ENCODE data around the gene NT5M.
A peak's percentile ranks its signal among the peaks of the same experiment; 100 is the strongest.
"Not testable (repeated sequence)": the region's sequence is repeated elsewhere in the genome, so short reads cannot be mapped to it uniquely, and the experiment has no call there.

The NT5M gene

DNA sequence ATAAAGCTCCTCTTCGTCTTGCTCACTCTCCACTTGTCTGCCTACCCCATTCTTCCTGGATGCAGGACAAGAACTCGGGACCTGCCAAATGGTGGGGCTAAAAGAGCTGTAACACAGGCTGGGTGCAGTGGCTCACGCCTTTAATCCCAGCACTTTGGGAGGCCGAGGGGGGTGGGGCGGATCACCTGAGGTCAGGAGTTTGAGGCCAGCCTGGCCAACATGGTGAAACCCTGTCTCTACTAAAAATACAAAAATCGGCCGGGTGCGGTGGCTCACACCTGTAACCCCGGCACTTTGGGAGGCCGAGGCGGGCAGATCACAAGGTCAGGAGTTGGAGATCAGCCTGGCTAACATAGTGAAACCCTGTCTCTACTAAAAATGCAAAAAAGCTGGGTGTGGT is 1.5 kb upstream of the NT5M start:
- DNase-seq (ENCODE audit: low read depth in 1 of 2, low spot score in 1 of 2): not testable (repeated sequence)

DNA sequence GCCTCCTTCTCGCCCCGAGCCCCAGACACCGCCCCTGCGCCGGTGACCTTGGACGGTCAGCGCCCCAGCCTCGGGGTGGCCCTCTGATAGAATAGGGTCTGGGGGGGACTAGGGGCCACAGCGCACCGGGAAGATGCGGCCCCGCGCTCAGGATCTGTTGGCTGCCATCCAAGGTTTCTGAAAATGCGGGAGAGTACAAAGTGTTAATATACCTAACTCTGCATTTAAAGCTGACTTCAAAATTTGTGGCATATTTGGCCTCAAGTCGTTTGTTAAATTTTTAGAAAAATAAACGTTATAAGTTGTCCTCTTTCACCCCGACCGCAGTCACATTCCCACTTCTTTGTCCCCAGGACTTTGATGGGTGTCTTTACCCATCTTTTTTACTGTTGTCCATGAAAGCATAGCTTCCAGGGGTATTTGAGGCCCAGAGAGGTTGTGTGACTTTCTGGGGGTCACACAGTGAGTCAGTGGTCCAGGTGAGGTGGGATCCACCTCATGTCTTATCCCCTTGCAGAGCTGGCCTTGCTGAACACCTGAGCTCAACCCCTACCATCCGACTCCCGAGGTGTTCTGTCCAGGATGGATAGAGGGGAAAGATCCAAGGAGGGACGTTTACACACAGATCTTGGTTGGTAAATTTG is 796 bp downstream of the NT5M start:
- DNase-seq (ENCODE audit: low read depth in 1 of 2, low spot score in 1 of 2): no peak

DNA sequence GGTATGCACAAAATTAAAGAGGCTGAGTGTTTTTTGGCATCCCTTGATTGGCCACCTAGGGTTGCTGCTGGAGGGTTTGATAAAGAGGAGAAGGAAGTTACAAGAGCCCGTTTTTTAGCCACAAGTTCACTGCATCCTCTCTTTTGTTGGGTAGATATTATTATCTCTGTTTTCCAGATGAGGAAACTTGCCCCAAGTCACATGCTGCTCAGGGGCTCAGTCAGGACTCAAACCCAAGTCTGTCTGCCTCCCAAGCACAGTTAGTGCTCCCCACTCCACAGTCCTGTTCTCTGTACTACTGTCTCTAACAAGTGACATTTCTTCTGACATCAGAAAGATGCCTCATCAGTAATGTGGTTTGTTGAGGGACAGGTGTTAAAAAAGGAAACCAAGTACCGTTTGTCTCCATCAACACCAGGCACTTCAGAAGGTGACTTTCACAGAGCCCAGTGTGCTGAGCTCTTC is 1.4 kb downstream of the NT5M start:
- peak in 1 of 2 donors; percentile 17 for DNase-seq (ENCODE audit: low read depth in 1 of 2, low spot score in 1 of 2)

DNA sequence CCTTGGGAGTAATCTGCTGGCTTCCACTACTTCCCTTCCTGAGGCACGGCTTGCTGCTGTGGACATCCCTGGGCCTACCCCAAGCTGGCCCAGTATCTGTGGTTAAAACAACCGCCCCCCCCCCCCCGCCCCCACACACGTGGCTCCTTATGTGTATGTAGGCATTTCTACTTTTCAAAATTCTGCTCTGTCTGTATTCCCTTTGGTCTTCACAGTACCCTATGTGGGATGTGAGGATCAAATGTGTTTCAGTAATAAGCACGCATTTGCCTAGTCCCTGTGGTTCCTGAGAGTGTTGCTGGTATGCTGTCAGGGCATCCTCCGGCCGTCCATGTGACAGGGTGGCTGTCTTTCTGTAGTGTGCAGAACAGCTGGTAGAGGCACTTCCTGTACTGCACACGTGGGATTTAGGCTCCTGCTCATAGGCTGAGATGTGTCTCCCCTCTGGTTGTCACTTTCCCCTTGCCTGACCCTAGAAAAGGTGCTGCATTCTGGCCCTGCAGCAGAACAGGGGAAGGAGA is 2.2 kb downstream of the NT5M start:
- DNase-seq (ENCODE audit: low read depth in 1 of 2, low spot score in 1 of 2): peak in 1 of 2 donors; percentile 28

DNA sequence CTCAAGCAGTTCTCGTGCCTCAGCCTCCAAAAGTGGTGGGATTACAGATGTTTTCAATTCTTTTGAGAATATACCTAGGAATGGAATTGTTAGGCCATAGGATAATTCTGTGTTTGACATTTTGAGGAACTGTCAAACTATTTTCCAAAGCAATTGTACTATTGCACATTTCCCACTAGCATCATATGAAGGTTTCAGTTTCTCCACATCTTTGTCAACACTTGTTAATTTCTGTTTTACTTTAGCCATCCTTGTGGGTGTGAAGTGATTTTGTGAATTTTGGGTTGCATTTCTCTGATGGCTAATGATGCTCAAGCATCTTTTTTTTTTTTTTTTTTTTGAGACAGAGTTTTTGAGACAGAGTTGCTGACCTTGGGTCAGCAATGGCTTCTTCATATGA is 6.2 kb downstream of the NT5M start:
- no peak for DNase-seq (ENCODE audit: low read depth in 1 of 2, low spot score in 1 of 2)

DNA sequence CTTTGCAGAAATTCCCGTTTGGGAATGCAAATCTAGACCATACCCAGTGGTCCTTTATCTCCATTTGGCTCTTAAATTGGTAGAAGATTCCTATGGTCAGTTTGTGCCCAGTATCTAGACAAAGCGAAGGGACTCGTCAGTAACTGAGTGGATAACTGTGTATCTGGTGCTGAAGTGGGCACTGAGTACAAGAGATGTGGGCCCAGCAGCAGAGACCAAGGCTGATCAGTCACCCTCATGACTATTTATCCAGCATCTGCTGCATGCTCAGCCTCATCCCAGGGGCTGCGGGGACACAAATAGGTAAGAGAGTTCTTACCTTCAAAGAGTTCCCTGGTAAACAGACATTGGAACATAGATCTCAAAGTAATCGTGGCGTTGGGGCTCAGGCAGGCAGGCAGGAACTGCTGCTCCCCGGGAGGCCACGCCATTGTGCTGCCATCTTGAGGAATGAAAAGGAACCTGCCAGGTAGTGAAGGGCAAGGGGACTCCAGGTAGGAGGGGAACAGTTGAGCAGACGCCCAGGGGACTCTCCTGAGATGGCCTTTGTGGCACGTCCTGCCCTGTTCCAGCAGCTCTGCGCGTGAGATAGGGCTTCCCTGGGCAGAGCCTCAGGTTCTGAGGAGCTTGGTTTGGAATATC is 10.3 kb downstream of the NT5M start:
- peak; percentile 36 to 64 for DNase-seq (ENCODE audit: low read depth in 1 of 2, low spot score in 1 of 2)

DNA sequence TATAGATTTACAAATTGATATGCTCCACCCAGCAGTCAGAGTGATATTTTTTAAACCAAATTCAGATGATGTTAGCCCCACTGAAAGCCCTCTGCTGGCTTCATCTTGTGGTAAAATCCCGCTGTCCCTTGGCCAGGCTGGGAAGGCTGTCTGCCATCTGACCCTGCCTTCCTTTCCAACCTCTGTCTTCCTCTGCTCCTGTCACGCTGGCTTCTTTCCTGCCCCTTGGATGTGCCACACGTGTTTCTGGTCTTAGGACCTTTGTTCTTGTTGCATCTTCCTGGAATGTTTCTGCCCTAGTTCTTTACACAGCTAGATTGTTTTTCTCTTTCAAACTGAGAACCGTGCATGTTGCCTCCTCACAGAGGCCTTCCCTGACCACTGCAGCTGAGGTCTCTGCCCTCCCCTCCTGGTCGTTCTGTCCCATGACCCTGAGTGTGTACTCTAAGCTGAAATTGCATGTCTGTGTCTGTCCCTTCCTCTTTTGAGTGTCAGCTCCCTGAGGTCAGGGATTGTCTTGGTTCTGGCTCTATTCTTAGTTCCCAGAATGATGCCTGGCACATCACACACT is 11.4 kb downstream of the NT5M start:
- DNase-seq (ENCODE audit: low read depth in 1 of 2, low spot score in 1 of 2): no peak

DNA sequence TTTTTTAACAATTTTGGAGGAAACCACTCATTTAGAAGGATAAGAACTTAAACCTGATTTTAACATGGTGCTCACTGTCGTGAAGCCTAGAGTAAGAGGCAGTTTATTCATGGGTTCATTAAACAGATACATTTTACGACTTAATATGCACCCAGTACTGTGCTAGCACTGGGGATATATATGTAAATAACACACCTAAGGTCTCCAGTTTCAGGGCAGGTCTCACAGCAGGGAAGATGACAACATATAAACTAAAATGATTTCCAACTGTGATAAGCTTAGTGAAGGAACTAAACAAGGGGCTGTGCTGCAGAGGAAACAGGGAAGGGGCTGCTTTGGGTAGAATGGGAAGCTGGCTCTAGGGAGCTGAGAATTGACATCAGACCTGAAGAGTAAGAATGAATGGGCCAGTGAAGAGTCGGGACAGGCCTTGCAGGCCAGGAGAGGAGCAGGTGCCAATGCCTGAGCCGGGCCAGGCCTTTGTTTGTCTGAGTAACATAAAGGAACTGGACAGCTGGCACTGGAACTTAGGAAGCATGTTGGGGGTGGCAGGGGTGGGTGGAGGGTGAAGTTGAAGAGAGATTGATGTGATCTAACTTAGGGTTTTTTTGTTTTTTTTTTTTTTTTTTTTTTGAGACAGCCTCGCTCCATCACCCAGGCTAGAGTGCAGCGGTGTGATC is 12.1 kb downstream of the NT5M start:
- DNase-seq (ENCODE audit: low read depth in 1 of 2, low spot score in 1 of 2): no peak

DNA sequence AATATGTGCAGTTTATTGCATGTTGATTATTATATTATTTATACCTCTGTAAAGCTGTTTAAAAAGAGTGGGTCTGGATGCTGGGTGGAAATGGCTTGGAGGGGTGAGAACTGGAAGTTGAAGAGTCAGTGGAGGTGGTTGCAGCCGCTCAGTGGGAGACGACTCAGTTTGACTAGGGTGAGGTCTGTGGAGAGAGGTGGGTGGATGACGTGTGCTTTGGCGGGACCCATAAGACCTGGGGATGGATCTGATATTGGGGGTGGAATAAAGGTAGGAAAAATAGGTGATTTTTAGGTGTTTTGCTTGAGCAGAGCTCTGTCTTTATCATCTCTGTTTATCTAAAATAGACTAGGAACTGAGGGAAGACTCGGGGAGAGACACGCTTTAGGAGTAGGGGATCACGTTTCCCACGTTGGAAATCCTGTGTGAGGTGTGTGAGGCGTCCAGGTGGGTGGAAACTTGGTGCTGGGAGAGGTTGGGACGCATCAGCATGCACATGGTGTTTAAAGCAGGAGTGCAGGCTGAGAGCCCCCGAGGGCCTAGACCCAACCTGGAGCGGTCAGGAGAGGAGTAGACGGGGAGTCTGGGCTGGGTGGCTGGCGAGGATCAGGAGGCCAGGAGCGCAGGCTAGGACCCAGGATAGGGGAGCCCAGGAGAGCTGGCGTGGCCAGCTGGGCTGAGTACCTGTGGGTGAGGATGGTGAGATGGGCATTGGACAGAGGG is 17.2 kb downstream of the NT5M start:
- no peak for DNase-seq (ENCODE audit: low read depth in 1 of 2, low spot score in 1 of 2)

DNA sequence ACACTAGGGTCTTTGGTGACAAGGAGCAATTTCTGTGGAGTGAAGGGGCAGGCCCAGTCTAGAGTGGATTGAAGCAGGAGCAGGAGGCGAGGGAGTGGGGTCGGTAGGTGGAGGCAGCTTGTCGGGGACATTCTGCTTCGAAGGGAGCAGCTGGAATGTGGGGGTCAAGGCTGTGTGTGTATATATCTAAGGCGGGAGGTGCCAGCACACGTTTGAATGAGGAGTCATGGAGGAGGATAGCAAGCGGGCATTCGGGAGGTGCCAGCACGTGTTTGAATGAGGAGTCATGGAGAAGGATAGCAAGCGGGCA is 17.7 kb downstream of the NT5M start:
- no peak for DNase-seq (ENCODE audit: low read depth in 1 of 2, low spot score in 1 of 2)

DNA sequence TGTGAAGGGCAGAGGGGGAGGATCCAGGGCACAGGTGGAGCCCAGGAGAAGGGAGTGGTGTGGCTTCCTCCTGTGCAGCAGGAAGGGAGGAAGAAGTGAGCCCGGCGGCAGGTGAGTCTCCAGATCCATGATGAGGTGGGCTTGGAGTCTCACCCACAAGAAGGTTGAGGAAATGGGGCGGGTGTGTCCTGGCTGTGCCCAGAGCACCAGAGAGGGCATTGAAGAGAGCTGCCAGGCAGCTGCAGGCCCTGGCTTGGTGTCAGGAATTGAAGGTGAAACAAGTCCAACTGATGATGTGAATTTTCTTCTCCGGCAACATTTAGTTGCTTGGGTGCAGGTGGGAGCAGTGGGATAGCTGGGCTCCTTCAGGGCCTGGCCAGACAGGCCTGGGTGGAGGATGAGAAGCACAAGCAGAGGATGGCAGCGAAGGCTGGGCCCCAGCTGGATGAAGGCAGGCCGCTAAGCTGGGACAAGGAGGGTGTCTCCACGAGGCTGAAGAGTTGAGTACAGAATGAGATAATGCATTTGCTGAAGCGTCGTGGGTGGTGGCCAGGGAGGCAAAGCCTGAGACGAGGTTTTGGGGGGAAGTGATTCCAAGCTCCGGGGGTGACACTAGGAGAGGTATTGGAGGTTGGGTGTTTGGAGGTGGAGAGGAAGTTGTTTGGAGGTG is 18.3 kb downstream of the NT5M start:
- no peak for DNase-seq (ENCODE audit: low read depth in 1 of 2, low spot score in 1 of 2)

DNA sequence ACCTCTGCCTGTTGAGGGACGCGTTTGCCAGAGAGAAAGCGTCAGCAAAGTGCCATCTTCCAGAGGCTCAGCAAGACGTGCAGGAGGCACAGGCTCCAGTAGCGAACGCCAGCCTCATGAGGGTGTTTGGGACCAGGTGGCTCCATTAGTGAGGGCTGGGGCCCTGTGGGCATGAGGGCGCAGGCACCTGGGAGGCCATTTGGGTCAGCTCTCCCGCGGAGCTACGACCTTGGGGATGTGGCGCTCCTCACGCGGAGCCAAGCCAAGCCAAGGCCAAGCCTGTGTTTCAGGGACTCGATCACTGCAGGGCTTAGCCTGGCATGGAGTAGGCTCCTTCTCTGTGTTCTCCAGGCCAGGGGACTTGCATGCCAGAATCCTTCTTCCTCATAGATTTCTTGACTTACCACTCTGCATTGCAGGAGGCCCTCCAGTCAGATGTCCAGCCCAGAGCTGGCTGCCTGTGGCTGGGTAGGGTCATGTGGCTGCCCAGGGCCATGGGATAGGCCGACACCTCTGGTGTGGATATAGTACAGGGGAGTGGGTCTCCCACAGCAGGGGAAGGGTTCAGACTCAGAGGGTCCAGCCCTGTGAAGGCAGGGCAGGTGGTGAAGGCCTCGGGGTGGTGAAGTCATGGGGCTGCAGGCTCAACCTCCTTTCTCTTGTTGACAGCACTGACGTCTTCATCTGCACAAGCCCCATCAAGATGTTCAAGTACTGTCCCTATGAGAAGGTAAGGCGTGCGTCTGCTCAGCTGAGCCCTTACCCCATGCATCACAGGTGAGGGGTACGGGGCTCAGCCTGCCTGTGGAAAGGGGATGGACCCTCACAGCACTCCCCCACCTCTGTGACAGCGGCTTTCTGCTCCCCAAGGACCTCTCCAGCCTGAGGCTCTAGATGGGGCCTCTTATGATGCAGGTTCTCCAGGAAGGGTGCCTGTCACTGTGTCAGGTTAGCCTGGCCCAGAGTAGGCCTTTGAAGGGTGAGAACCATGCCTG is 19.6 kb downstream of the NT5M start:
- DNase-seq (ENCODE audit: low read depth in 1 of 2, low spot score in 1 of 2): no peak

DNA sequence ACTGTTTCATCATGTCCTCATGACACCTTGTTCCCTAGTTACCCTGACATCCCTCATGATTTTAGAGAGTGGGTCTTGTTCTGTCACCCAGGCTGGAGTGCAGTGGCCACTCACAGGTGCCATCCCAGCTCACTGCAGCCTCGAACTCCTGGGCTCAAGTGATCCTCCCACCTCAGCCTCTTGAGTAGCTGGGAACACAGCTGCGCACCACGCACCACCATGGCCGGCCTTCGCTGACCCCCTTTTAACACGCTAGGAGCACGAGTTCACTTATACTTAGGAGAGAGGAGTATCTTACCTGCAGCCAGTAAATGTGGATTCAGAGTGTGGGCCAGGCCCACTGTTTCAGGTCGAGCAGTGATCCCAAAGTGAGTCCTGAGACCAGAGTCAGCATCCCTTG is 21.4 kb downstream of the NT5M start:
- DNase-seq (ENCODE audit: low read depth in 1 of 2, low spot score in 1 of 2): no peak

DNA sequence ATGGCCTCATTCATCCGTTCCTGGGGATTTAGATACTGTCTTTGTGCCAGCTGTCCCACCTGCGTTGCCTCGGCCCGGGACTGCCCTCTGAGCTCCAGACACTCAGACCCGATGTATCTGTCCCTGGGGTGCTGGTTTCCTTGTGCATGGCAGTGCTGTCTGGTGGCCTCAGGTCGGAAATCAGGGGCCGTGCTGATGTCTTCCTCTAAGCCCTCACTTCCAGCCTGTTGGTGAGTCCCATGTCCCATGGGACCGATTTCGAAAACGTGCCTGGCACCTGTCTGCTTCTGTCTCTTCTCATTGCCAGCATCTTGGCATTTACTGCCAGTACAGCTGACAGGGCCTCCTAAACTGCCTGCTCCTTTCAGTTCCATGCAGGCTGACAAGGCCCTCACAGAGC is 22.1 kb downstream of the NT5M start:
- DNase-seq (ENCODE audit: low read depth in 1 of 2, low spot score in 1 of 2): no peak

DNA sequence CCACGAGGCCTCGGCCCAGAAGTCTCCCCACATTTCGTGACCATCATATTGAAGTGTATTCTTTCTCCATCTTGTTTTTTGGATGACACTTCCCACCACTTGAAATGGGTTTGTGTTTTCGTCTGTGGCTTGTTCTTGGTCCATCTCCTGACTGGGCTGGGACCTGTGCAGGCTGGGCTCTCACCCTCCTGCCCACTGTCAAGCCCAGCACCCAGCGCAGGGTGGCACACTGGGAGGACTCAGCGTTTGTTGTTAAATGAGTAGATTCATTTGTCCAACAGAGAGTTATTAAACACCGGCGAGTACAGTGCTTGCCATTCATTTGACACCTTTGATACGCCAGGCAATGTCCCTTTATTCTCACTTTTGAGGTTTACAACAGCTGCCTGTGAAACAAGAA is 22.6 kb downstream of the NT5M start:
- no peak for DNase-seq (ENCODE audit: low read depth in 1 of 2, low spot score in 1 of 2)

DNA sequence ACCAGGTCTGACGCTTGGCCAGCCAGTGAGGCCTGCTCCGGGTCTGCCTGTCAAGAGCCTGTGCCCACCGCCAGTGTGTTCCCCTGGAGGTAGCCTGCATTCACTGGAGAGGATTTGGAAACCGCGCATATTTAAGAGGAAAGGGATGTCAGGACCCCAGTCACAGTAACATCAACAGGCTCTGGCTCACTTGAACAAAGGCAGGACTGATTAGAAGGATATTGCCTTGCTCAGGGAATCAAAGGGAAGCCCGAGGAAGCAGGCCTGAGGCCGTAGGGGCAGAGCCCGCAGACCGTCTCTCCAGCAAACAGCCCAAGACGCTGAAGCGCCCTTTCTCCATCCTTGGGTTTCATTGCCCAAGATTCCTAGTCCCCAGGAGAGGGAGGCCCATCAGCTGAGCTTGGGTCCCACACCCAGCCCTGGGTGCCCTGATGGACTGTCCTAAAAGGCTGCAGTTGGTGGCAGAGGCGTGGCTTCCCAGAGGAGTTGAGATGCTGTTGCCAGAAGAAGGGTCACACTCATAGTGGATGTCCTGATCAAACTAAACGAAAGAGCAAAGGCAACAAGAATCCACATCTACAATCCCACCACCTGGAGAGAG is 23.2 kb downstream of the NT5M start:
- no peak for DNase-seq (ENCODE audit: low read depth in 1 of 2, low spot score in 1 of 2)

DNA sequence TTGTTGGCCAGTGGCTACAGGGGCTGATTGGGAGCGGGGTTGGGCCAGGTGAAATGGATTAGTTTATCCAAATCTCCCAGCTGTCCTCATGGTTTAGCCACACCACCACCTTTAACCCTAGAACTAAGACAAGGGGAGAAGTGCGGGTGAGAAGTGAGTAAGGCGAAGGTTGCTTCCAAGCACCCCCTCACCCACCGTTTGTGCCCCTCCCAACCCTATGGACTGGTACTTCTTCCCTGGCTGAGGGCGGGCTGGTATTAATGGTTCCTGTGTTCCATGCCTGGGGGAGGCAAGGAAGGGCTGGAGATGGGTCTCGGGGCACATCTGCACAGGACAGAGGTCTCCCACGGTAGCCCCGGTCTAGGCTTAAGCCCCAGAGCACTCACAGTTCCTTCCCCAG is 25.1 kb downstream of the NT5M start:
- no peak for DNase-seq (ENCODE audit: low read depth in 1 of 2, low spot score in 1 of 2)

DNA sequence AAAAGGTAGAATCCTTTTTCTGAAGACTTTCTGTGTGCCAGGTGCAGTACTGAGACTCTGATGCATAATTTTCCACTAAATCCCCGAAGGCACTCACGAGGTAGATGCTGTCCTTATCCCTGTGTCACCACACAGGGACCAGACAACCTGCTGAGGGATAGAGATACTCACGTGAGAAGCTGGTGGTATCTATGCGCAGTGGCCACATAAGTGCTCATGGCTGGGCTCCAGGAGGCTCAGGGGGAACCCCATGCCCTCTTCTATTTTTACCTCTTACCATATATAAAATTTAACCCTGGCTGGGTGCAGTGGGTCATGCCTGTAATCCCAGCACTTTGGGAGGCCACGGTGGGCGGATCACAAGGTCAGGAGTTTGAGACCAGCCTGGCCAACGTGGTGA is 38.3 kb downstream of the NT5M start:
- DNase-seq (ENCODE audit: low read depth in 1 of 2, low spot score in 1 of 2): no peak

DNA sequence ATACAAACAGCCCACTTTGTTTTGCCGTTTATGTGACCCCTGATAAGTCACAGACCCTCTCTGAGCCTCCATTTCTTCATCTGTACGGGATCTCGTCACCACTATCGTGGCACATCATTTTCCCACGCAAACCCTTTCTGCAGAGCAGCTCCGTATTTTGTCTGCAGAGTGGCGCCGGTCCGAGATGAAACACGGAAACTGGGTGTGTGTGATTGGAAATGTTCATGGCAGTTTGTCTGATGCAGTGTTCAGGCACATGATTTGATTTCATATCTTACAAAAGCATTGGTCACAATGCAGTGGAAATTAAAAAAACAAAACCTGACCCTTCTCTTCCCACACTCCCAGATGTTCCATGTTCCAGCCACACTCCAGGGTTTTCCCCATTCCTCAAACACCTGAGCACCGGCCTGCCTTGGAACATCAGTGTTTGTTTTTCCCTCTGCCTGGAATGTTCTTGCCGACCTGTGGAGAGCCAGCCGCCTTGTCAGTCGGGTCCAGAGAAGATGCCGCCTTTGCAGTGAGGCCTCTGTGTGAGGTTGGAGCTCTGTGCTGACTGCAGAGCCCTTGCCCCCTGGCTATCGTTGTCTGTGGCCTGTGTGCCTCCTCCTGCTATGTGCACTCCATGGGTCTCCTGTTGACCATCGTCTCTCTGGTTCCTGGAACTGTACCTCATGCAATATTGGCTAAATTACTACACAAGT is 39.2 kb downstream of the NT5M start:
- no peak for DNase-seq (ENCODE audit: low read depth in 1 of 2, low spot score in 1 of 2)

Measured in activated CD4-positive, alpha-beta T cell treated with anti-CD3 and anti-CD28 coated beads, Interleukin-2, amount 50 U/mL, for 24 hours (primary cell).